ENCODE measurements around the gene SRRM4. TPM values are rescaled to one million over a fixed set of nuclear protein-coding genes. Genes with fewer than 3 reads are reported as not detected.
"Not testable (repeated sequence)": the region's sequence is repeated elsewhere in the genome, so short reads cannot be mapped to it uniquely, and the experiment has no call there.

Gene SRRM4
- total RNA-seq, 4 donors from 2014 or later: 0.04 to 0.05 TPM; not detected in 2

- Histone ChIP-seq H3K4me3 (no peak overlapping the region), H3K9me3 (no peaks in the 10 kb centered on the region), H3K4me1 (no peaks in the 10 kb centered on the region), H3K27me3 (peaks cover 0 to 8% (median 0%) of the 10 kb centered on the region in 3 donors), H3K27ac (no peak overlapping the region), H3K36me3 (no peaks in the 10 kb centered on the region)
- TF ChIP-seq CTCF (IDR thresholded peaks at IDR 0.05 in 4 of 5, conservative IDR thresholded peaks at IDR 0.05 in 1 of 5): no peak
- TF ChIP-seq POLR2A (IDR thresholded peaks at IDR 0.05): no peak
- ATAC-seq (no peak), DNase-seq (no peak)
- intact Hi-C loops (cut with DNase I; ENCODE audit: low total_unique reads) (no loop called here), in situ Hi-C loops (cut with MboI; ENCODE audit: low sequenced_read_pairs in 4 of 4) (loop anchor here in 1 of 4 donors (25.0 kb wide), 1 partner anchor 160 kb away; no protein-coding TSS in a partner anchor)
Observed at GRCh38 chr12:119102714-119103113, 121.4 kb downstream of the SRRM4 start.

- in situ Hi-C loops (cut with MboI; ENCODE audit: low sequenced_read_pairs in 4 of 4): loop anchor here in 1 of 4 donors (25.0 kb wide), 1 partner anchor 157 kb away; no protein-coding TSS in a partner anchor
Observed at GRCh38 chr12:119104969-119105368, 123.6 kb downstream of the SRRM4 start.

GRCh38 chr12:119113496-119113986 is 132.2 kb downstream of the SRRM4 start:
- no peak for DNase-seq
- in situ Hi-C loops (cut with MboI; ENCODE audit: low sequenced_read_pairs in 4 of 4): loop anchor here (5.0 to 25.0 kb wide), 4 partner anchors 149 to 304 kb away; no protein-coding TSS in a partner anchor
- no peak for TF ChIP-seq POLR2A (IDR thresholded peaks at IDR 0.05)
- TF ChIP-seq CTCF (IDR thresholded peaks at IDR 0.05 in 4 of 5, conservative IDR thresholded peaks at IDR 0.05 in 1 of 5): no peak

More at GRCh38 chr12:119104969-119105368, 123.6 kb downstream of the SRRM4 start:
- H3K27me3 ChIP-seq; H3K9me3 ChIP-seq; H3K4me1 ChIP-seq; ATAC-seq; H3K36me3 ChIP-seq; intact Hi-C loops (cut with DNase I; ENCODE audit: low total_unique reads); DNase-seq; H3K27ac ChIP-seq; H3K4me3 ChIP-seq: not testable (repeated sequence)

GRCh38 chr12:119114294-119114693 is 133.0 kb downstream of the SRRM4 start:
- Histone ChIP-seq H3K9me3 (no peaks in the 10 kb centered on the region), H3K27me3 (peaks cover 0 to 4% (median 3%) of the 10 kb centered on the region in 3 donors), H3K36me3 (no peaks in the 10 kb centered on the region), H3K4me3 (no peak overlapping the region), H3K27ac (no peak overlapping the region), H3K4me1 (peaks cover 7 to 15% of the 10 kb centered on the region in 2 donors)
- intact Hi-C loops (cut with DNase I; ENCODE audit: low total_unique reads) (loop anchor here (2.0 to 10.0 kb wide), 2 partner anchors 113 to 431 kb away; no protein-coding TSS in a partner anchor), in situ Hi-C loops (cut with MboI; ENCODE audit: low sequenced_read_pairs in 4 of 4) (loop anchor here (5.0 to 25.0 kb wide), 4 partner anchors 148 to 303 kb away; no protein-coding TSS in a partner anchor)
- DNase-seq: no peak
- ATAC-seq: no peak
- no peak for TF ChIP-seq CTCF (IDR thresholded peaks at IDR 0.05 in 4 of 5, conservative IDR thresholded peaks at IDR 0.05 in 1 of 5)
- TF ChIP-seq POLR2A (IDR thresholded peaks at IDR 0.05): no peak

More at GRCh38 chr12:119113496-119113986, 132.2 kb downstream of the SRRM4 start:
- no peaks in the 10 kb centered on the region for H3K36me3 ChIP-seq
- H3K27me3 ChIP-seq: peaks cover 0 to 4% (median 3%) of the 10 kb centered on the region in 3 donors
- ATAC-seq: no peak
- intact Hi-C loops (cut with DNase I; ENCODE audit: low total_unique reads): loop anchor here (10.0 kb wide), 1 partner anchor 431 kb away; no protein-coding TSS in a partner anchor
- no peaks in the 10 kb centered on the region for H3K9me3 ChIP-seq
- H3K4me1 ChIP-seq: peaks cover 6 to 15% of the 10 kb centered on the region in 2 donors
- no peak overlapping the region for H3K27ac ChIP-seq
- H3K4me3 ChIP-seq: no peak overlapping the region

- intact Hi-C loops (cut with DNase I; ENCODE audit: low total_unique reads): loop anchor here (1.0 to 10.0 kb wide), 4 partner anchors 111 to 429 kb away; no protein-coding TSS in a partner anchor
- Histone ChIP-seq H3K9me3 (no peaks in the 10 kb centered on the region), H3K27me3 (peaks cover 0 to 4% (median 3%) of the 10 kb centered on the region in 3 donors), H3K36me3 (no peaks in the 10 kb centered on the region), H3K4me3 (no peak overlapping the region), H3K27ac (no peak overlapping the region), H3K4me1 (peaks cover 7 to 15% of the 10 kb centered on the region in 2 donors)
- DNase-seq (peak in 1 of 2 donors; percentile 23), ATAC-seq (peak; percentile 46 to 84)
- no peak for TF ChIP-seq POLR2A (IDR thresholded peaks at IDR 0.05)
- TF ChIP-seq CTCF (IDR thresholded peaks at IDR 0.05 in 4 of 5, conservative IDR thresholded peaks at IDR 0.05 in 1 of 5): peak; percentile 82 to 96 (median 94)
- in situ Hi-C loops (cut with MboI; ENCODE audit: low sequenced_read_pairs in 4 of 4): loop anchor here (10.0 to 25.0 kb wide), 3 partner anchors 147 to 299 kb away; no protein-coding TSS in a partner anchor
Observed at GRCh38 chr12:119115296-119115905, 134.1 kb downstream of the SRRM4 start.
